ENCODE results near the gene ACTN4.
"Not testable (repeated sequence)": the region's sequence is repeated elsewhere in the genome, so short reads cannot be mapped to it uniquely, and the experiment has no call there.

Gene ACTN4

GRCh38 chr19:38742906-38743305, 95.5 kb downstream of the ACTN4 start:
- DNase-seq, result no peak

DNA sequence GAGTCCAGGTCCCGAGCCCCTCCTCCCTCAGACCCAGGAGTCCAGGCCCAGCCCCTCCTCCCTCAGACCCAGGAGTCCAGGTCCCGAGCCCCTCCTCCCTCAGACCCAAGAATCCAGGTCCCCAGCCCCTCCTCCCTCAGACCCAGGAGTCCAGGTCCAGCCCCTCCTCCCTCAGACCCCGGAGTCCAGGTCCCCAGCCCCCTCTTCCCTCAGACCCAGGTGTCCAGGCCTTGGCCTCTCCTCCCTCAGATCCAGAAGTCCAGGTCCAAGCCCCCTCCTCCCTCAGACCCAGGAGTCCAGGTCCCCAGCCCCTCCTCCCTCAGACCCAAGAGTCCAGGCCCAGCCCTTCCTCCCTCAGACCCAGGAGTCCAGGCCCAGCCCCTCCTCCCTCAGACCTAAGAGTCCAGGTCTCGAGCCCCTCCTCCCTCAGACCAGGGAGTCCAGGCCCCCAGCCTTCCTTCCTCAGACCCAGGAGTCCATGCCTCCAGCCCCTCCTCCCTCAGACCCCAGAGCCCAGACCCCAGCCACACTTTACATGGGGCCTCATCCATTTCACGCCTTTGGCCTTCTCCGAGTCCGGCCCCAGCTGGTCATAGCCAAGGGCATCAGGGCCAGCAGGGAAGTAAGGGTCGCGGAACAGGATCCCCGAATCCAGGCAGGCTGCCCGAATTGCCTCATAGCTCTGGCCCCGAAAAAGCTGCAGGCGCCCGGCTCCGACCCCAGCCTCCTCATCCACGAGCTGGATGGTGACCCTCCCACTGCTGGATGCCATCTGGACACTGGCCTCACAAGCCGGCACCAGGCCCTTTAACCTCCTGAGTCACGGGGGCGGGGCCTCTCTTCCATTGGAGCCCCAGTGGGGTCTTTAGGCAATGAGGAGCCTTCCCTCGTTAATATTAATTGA, 96.2 kb downstream of the ACTN4 start:
- no peak for DNase-seq

GRCh38 chr19:38744298-38744681, 96.8 kb downstream of the ACTN4 start, which contains the start of gene CAPN12:
CAPN12 (minus strand) TSS chr19:38744474; CDS start chr19:38744165, 309 bp downstream.
- DNase-seq, result no peak

- no peak for DNase-seq
Observed at GRCh38 chr19:38744874-38745273, 97.4 kb downstream of the ACTN4 start.

DNA sequence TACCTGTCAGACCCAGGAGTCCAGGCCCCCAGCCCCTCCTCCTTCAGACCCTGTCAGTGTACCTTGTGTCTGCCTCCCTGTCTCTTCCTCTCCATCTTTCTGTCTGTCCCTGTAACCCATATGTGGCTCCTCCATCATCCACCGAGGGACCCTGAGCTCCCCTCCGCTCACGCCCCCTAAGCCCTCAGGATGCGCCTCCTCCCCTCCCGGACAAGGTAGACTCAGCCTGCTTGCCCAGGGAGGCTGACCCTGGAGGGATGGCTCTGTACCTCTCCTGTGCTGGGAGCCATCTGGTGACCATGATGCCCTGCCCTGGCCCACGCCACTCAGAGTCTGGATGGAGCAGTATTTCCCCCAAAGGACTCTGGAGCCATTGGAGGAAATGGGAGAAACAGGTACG, 97.9 kb downstream of the ACTN4 start:
- DNase-seq, result no peak

DNA sequence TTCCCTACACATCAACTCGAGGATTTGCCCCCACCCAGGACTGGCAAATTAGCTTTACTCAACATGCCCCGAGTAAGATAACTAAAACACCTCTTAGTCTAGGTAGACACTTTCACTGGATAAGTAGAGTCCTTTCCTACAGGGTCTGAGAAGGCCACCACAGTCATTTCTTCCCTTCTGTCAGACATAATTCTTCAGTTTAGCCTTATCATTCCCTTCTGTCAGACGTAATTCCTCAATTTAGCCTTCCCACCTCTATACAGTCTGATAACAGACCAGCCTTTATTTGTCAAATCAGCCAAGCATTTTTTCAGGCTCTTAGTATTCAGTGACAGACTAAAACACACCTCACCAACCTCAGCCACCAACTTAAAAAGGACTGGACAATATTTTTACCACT, 106.3 kb downstream of the ACTN4 start:
- DNase-seq, result not testable (repeated sequence)

DNA sequence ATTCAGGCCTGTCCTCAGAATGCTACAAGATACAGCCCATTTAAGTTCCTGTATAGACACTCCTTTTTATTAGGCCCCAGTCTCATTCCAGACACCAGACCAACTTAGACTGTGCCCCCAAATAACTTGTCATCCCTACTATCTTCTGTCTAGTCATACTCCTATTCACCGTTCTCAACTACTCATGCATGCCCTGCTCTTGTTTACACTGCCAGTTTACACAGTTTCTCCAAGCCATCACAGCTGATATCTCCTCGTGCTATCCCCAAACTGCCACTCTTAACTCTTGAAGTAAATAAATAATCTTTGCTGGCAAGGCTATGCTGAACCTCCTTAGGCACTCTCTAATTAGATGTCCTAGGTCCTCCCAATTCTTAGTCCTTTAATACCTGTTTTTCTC, 106.7 kb downstream of the ACTN4 start:
- not testable (repeated sequence) for DNase-seq

GRCh38 chr19:38759590-38760003, 112.1 kb downstream of the ACTN4 start:
- no peak for DNase-seq

DNA sequence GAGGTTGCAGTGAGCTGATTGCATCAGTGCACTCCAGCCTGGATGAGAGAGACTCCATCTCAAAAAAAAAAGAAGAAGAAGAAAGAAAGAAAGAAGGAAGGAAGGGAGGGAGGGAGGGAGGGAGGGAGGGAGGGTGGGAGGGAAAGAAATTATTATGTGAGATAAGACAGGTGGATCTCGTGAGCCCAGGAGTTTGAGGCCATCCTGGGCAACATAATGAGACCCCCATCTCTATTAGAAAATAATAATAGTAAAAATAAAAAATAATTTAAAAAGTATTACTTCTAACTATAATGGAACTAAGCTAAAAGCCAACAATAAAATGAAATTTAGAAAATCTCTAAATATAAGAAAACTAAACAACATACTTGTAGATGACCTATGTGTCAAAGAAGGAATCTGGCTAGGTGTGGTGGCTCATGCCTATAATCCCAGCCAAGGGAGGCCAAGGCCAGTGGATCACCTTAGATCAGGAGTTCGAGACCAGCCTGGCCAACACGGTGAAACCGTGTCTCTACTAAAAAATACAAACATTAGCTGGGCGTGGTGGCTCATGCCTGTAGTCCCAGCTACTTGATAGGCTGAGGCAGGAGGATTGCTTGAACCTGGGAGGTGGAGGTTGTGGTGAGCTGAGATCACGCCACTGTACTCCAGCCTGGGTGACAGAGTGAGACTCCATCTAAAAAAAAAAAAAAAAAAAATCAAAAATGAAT, 113.5 kb downstream of the ACTN4 start:
- not testable (repeated sequence) for DNase-seq

DNA sequence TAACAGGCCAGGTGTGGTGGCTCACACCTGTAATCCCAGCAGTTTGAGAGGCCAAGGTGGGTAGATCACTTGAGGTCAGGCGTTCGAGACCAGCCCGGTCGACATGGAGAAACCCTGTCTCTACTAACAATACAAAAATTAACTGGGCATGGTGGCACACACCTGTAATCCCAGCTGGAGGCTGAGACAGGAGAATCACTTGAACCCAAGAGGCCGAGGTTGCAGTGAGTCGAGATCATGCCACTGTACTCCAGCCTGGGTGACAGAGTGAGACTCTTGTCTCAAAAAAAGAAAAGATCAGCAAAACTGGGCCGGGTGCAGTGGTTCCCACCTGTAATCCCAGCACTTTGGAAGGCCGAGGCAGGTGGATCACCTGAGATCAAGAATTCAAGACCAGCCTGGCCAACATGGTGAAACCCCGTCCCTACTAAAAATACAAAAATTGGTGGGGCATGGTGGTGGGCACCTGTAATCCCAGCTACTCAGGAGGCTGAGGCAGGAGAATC, 114.5 kb downstream of the ACTN4 start:
- not testable (repeated sequence) for DNase-seq

DNA sequence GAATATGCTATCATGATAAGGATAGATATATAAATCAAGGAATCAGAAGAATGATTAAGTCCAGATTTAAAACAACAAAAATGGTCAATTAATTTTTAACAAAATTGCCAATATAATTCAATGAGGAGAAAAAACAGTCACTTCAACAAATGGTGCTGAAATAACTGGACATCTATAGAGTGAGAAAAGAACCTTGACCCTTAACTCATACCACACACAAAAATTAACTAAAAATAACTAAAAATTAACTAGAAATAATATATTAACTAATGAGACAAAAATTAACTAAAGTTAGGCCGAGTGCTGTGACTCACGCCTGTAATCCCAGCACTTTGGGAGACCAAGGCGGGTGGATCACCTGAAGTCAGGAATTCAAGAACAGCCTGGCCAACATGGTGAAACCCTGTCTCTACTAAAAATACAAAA, 116.4 kb downstream of the ACTN4 start:
- DNase-seq, result no peak

- no peak for DNase-seq
Observed at GRCh38 chr19:38765214-38765613, 117.8 kb downstream of the ACTN4 start.

- DNase-seq, result no peak
Observed at GRCh38 chr19:38766276-38767047, 119.0 kb downstream of the ACTN4 start.

DNA sequence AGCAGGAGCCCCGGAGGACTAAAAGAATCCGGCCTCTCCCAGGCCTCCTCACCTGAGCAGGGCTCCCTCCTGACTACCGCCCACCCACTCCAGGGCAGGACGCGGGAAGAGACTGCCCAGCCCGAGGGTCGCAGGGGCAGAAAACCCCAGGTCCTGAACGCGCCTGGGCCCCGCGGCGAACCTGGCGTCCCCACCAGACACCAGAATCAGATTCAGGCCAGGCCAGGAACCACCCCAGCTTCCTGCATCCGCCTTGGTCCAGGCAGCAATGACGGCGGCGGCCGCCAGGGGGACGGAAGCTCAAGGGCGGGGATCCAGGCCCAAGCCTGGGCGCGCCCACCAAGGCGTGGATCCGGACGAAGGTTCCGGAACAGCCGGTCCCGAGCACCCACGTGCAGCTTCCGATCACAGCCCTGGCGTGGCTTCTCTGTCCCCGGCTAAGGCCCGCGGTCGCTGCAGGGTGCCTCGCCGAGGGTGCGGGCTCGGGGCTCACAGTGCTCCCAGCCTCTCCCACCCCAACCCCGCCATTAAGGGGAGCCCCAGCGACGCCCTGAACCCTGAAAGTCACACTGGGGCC, 122.3 kb downstream of the ACTN4 start:
- DNase-seq, result no peak

DNA sequence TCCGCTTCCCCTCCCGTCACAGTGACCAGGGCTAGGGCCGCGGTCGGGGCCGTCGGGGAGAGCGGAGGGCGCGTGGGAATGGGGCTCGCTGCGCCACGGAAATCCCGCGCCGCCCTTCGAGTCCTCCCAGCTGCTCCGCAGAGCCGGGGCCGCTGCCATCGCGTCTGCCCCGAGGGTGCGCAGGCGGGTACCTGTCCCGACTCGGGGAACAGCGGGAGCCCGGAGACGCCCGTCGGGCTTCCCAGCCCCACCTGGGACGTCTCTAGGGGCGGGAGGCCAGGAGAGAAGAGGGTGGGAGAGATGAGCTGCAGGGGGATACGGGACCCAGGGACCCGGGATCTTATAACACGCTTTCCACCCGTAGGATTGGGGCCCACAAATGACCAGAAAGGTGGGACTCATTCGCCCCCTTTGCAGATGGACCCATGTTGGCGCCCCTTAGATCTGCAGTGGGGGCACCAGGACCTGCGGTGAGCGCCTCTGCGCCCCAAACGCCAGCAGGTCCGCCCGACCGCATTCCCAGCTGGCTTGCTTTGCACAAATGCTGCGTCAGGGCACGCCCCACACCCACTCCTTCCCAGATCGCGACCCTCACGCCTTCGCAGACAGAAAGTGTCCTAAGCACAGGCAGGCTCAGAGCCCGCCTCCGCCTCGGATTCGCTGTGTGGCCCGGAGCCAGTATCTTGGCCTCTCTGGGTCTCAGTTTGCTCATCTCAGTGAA, 122.9 kb downstream of the ACTN4 start:
- DNase-seq, result not testable (repeated sequence)

GRCh38 chr19:38770949-38771275, 123.5 kb downstream of the ACTN4 start:
- not testable (repeated sequence) for DNase-seq

DNA sequence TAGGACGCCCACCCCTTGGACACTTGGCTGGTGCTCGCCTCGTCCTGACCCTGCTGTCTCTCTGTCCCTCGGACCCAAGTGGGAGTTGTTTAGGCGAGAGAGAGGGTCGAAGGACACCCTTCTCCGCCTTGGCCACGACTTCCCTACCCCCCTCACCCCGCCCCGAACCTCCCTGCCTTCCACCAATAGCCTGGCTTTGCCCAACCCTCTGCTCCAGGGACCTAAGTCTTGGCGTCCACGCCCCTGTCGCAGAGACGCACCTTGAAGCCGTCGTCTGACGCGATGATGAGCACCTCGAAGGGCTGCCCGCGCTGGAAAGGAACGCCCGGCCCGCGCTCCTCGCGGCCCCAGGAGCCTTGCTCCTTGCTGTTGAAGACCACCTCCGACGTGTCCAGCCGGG, 124.1 kb downstream of the ACTN4 start:
- DNase-seq, result not testable (repeated sequence)

DNA sequence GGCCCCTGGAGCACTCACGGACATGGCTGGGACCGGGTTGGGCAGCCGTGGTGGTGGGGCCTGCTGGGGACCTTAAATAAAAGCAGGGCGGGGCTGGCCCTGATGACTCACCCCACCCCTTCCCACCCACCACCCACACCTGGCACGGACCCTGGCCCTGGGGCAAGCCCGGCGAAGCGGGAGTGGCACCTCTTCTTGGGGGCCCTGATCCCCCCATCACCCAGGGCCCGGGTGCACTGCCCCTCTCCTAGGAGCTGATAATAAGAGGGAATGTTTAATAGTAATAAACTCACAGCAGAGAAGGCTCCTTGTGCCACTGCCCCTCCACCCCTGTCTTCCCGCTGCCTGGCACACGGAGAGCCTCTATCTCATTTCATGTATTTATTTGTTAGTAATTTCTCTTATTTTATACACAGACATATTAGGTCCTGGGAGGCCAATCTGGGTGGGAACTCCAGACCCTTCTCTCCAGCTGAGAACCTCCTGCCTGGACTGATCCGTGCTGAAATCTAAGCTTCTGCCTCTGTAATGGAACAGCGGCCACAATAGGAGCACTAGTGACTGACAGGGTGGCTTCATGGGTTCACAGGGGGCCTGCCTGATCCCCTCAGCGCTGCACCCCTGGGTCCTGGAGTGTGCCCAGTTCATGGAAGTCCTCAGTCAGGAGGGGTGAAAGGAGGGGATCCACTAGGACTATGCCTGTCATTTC, 126.2 kb downstream of the ACTN4 start, which contains the start of gene LGALS7:
TSS of gene LGALS7 (minus strand) at position 49 of the 709 bp plus-strand sequence. CDS start at position 24, 25 bp downstream.
- DNase-seq, result no peak

- DNase-seq, result no peak
Observed at GRCh38 chr19:38774181-38774950, 126.9 kb downstream of the ACTN4 start.

DNA sequence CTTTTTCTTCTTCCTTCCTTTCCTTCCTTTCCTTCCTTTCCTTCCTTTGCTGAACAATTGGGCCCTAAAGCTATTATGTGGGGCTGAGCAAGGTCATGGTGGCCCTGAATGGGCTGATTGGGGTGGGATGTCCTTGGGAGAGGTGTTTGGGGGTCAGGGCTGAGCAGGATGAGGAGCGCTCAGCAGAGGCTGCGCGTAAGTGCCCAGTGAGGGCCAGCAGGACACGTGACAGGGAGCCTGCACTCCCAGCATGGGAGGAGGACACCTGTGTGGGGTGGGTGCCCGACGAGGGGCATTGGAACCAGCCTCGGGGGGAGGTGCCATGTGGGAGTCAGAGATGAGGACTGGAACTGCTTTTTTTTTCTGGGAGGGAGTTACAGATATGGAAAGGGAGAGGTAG, 131.3 kb downstream of the ACTN4 start:
- DNase-seq, result no peak
